K562 (cell line): ENCODE measurements around the gene BOD1L1. TPM values are rescaled to one million over a fixed set of nuclear protein-coding genes. Genes with fewer than 3 reads are reported as not detected.

Experiments used
- ATAC-seq: fragments of 200-7000 bp; cut with Tn5 transposase; 3 replicates; pipeline ENCODE4 v1.9.1; 2020; ENCODE audit warnings: moderate library complexity
- BruUV-seq: library from RNA; stranded (reverse); fragments of 400-500 nt; replicated peaks from 2 replicates; lab custom pipeline; 2021; lab: Mats Ljungman, UMichigan
- CTCF ChIA-PET: fragments of 300-600 bp; formaldehyde crosslinking; extraction: SDS; loops from one replicate; lab custom pipeline; 2021; ENCODE audit warnings: low intra/inter-chr PET ratio; lab: Yijun Ruan, JAX
- POLR2A ChIA-PET: fragments of 300-600, 350-650 bp; sonication (Branson Sonifier 250); formaldehyde crosslinking; extraction: SDS; loops from one replicate; lab custom pipeline; 2021; ENCODE audit warnings: antibody characterized with exemption, inconsistent platforms; lab: Yijun Ruan, JAX
- DNase-seq, 4 experiments: peaks; one replicate each; pipeline versions ENCODE4 v3.0.0 to v3.0.0-alpha.2; 2011 to 2018; ENCODE audit warnings: low spot score in 3 of 4, mixed read lengths in 3 of 4; ENCODE audit errors: extremely low read depth in 1 of 4
- FAIRE-seq: peaks from 2 replicates; lab custom pipeline; 2011; peaks lifted over from hg19 to GRCh38; lab: Jason Lieb, UNC
- H2AFZ ChIP-seq: 2 replicates; pipeline ENCODE4 v1.6.0; 2011; ENCODE audit warnings: low read depth, low read length, control low read depth, inconsistent platforms
- H3K27ac ChIP-seq: fragments of 200-600 bp; 3 replicates; pipeline ENCODE4 v1.8.0; 2011; ENCODE audit warnings: low read depth, mild to moderate bottlenecking, control low read depth, inconsistent platforms, low read length, moderate library complexity, mixed read lengths; ENCODE audit errors: extremely low read depth
- H3K27me3 ChIP-seq, 2 experiments: fragments of 300-600 bp in 1 of 2; 2 replicates in 1 of 2; 3 replicates in 1 of 2; pipeline versions ENCODE4 v1.6.0 to v1.8.0; 2011; ENCODE audit warnings: inconsistent platforms in 2 of 2, low read length in 2 of 2, mild to moderate bottlenecking in 1 of 2, mixed read lengths in 1 of 2, moderate library complexity in 1 of 2; ENCODE audit not compliant: control insufficient read depth in 2 of 2, insufficient read depth in 2 of 2
- H3K36me3 ChIP-seq: fragments of 300-600 bp; 3 replicates; pipeline ENCODE4 v1.8.0; 2011; ENCODE audit warnings: mild to moderate bottlenecking, low read length, inconsistent platforms; ENCODE audit not compliant: control insufficient read depth, insufficient read depth
- H3K4me1 ChIP-seq, 2 experiments: fragments of 200-600 bp in 1 of 2; replicated peaks in 1 of 2; 2 replicates in 1 of 2; 3 replicates in 1 of 2; pipeline versions ENCODE4 v1.5.1 to v1.8.0; 2011; ENCODE audit warnings: inconsistent platforms in 2 of 2, low read length in 2 of 2, mild to moderate bottlenecking in 1 of 2, mixed read lengths in 1 of 2, moderate library complexity in 1 of 2; ENCODE audit not compliant: control insufficient read depth in 2 of 2, insufficient read depth in 2 of 2
- H3K4me2 ChIP-seq: 2 replicates; pipeline ENCODE4 v1.6.1; 2011; ENCODE audit warnings: low read length, control low read depth, inconsistent platforms, mixed read lengths; ENCODE audit not compliant: insufficient read depth
- H3K4me3 ChIP-seq: fragments of 200-600 bp; sonication (generic), shearing (Covaris generic); 2 replicates; pipeline ENCODE4 v1.5.1; 2016; ENCODE audit warnings: control low read depth, inconsistent platforms
- H3K79me2 ChIP-seq: fragments of 200-600 bp; 3 replicates; pipeline ENCODE4 v1.8.0; 2011; ENCODE audit warnings: low read length, inconsistent platforms; ENCODE audit not compliant: control insufficient read depth, insufficient read depth
- H3K9ac ChIP-seq, 2 experiments: 2 replicates each; pipeline versions ENCODE4 v1.6.0 to v1.6.1; 2011; ENCODE audit warnings: low read depth in 2 of 2, low read length in 2 of 2, control low read depth in 1 of 2, inconsistent platforms in 1 of 2, mild to moderate bottlenecking in 1 of 2, mixed read lengths in 1 of 2; ENCODE audit not compliant: insufficient read depth in 1 of 2
- H3K9me1 ChIP-seq: one replicate; pipeline ENCODE4 v1.6.0; 2011; ENCODE audit warnings: inconsistent platforms, mild to moderate bottlenecking, low read length, moderate library complexity; ENCODE audit not compliant: control insufficient read depth, insufficient read depth
- H3K9me3 ChIP-seq: replicated peaks from 2 replicates; pipeline ENCODE4 v1.5.1; 2011; ENCODE audit warnings: low read depth, low read length, inconsistent platforms; ENCODE audit not compliant: control insufficient read depth, insufficient read depth
- H4K20me1 ChIP-seq: replicated peaks from 2 replicates; pipeline ENCODE4 v1.6.1; 2011; ENCODE audit warnings: low read length, inconsistent platforms, mixed read lengths; ENCODE audit not compliant: control insufficient read depth, insufficient read depth
- ARNT ChIP-seq, 2 experiments: fragments of 450-650 bp; IDR thresholded peaks; 2 replicates each; pipeline ENCODE4 v1.6.1; 2016; ENCODE audit warnings: mild to moderate bottlenecking in 1 of 2
- DEAF1 ChIP-seq: fragments of 450-650 bp; formaldehyde crosslinking; IDR thresholded peaks from 2 replicates; pipeline ENCODE4 v1.4.0; 2020; ENCODE audit warnings: mild to moderate bottlenecking, moderate library complexity
- JUN ChIP-seq, 2 experiments: sonication (generic) in 1 of 2; formaldehyde crosslinking in 1 of 2; IDR thresholded peaks; 2 replicates each; pipeline versions ENCODE4 v1.6.1 to v1.8.0; 2012 to 2022; ENCODE audit warnings: borderline replicate concordance in 2 of 2, mild to moderate bottlenecking in 2 of 2, improper control_type of control experiment in 1 of 2, low read depth in 1 of 2, low read length in 1 of 2, missing genetic modification reagents in 1 of 2
- REST ChIP-seq, 2 experiments: fragments of 450-650 bp; formaldehyde crosslinking in 1 of 2; IDR thresholded peaks; 2 replicates each; pipeline versions ENCODE4 v1.4.0 to v1.6.1; 2014 to 2020; ENCODE audit warnings: mild to moderate bottlenecking in 2 of 2, borderline replicate concordance in 1 of 2, low read depth in 1 of 2
- RNF2 ChIP-seq: sonication (generic); IDR thresholded peaks from 2 replicates; pipeline ENCODE4 v1.6.1; 2016
- SP2 ChIP-seq: IDR thresholded peaks from 2 replicates; pipeline ENCODE4 v1.6.1; 2011; ENCODE audit warnings: mild to moderate bottlenecking, low read depth, low read length, moderate library complexity; ENCODE audit not compliant: poor library complexity, severe bottlenecking; ENCODE audit errors: extremely low read depth
- SRF ChIP-seq, 2 experiments: fragments of 250-450, 450-650 bp in 1 of 2; sonication (Bioruptor Pico) in 1 of 2; sonication (generic) in 1 of 2; formaldehyde crosslinking; IDR thresholded peaks; 2 replicates each; pipeline versions ENCODE4 v1.5.0 to v1.5.1; 2020 to 2022; ENCODE audit warnings: mild to moderate bottlenecking in 1 of 2, missing genetic modification reagents in 1 of 2
- SUPT5H ChIP-seq: fragments of 450-650 bp; IDR thresholded peaks from 2 replicates; pipeline ENCODE4 v1.6.1; 2016
- ZNF3 ChIP-seq: fragments of 250-450 bp; sonication (Bioruptor Pico); IDR thresholded peaks from 2 replicates; pipeline ENCODE4 v1.5.0; 2021; ENCODE audit warnings: mild to moderate bottlenecking, moderate library complexity
- WGBS: fragments of 100-300 bp; shearing (Covaris generic); methylation state at CpG from one replicate; pipeline ENCODE4 v1.1.6; 2016; ENCODE audit warnings: low coverage, mixed read lengths; ENCODE audit not compliant: insufficient coverage; ENCODE audit errors: missing lambda C conversion rate; 5-methylcytosine and 5-hydroxymethylcytosine counted together
- in situ Hi-C: fragments of 300-500 bp; cut with MboI; formaldehyde crosslinking; loops from 4 replicates; pipeline ENCODE4 v1.15.0; 2018; ENCODE audit warnings: inconsistent platforms, mixed read lengths
- intact Hi-C: fragments of 100-400 bp; cut with micrococcal nuclease; formaldehyde crosslinking; loops from 2 replicates; pipeline ENCODE4 v1.14.2; 2022
- polyA plus RNA-seq, 8 experiments: library from polyadenylated mRNA; depleted of rRNA in 4 of 8; stranded (reverse) in 5 of 8; unstranded in 3 of 8; fragments of >200 nt; fragmentation: Nextera tagmentation in 2 of 8; fragmentation: Illumina TruSeq in 1 of 8; extraction: Ambion mirVana in 2 of 8; extraction: Trizol in 1 of 8; gene quantifications; 2 replicates each; pipeline versions ENCODE4 v1.2.1 to v1.2.3, GENCODE V29; 2011 to 2014; ENCODE audit warnings: inconsistent platforms in 1 of 8, missing spikeins in 1 of 8
- total RNA-seq, 7 experiments: library from RNA; depleted of rRNA in 6 of 7; stranded (reverse); fragments of >200 nt in 6 of 7; fragmentation: Illumina TruSeq in 2 of 7; extraction: Trizol in 2 of 7; gene quantifications; 2 replicates each; pipeline versions ENCODE4 v1.2.1 to v1.2.3, GENCODE V29; 2011 to 2021; ENCODE audit warnings: low replicate concordance in 1 of 7

BOD1L1 gene
- total and polyA plus RNA-seq, 9 of the 15 experiments (the other 6 are each of a cell fraction or from before 2014, with no cell fraction given) = 4.8 to 23.2 (median 17.7) TPM

- Histone ChIP-seq H3K9me3 (peaks cover 4% of the 10 kb centered on the region; the same call in 1 of the 2 replicates), H3K27ac (peak overlapping the region; percentile 69; the same call in 2 of the 3 replicates), H3K4me3 (peak overlapping the region; percentile 83), H3K79me2 (no peaks in the 10 kb centered on the region), H3K9me1 (no peaks in the 10 kb centered on the region), H3K4me1 (peaks cover 2 to 31% of the 10 kb centered on the region in 2 experiments; a peak in 4 of 5 replicates), H4K20me1 (no peaks in the 10 kb centered on the region), H2AFZ (peak overlapping the region; percentile 98), H3K9ac (peak overlapping the region; percentile 70 to 95), H3K27me3 (peaks cover 4 to 19% of the 10 kb centered on the region in 2 experiments; a peak in 4 of 5 replicates), H3K4me2 (peak overlapping the region; percentile 83), H3K36me3 (no peaks in the 10 kb centered on the region)
- intact Hi-C loops (loop anchor here (5.0 kb wide), 2 partner anchors 62 to 112 kb away; partner anchors contain the start of gene RAB28), in situ Hi-C loops (loop anchor here (5.0 kb wide), 1 partner anchor 697 kb away; no protein-coding TSS in a partner anchor)
- DNase-seq = peak; percentile 92 to 95 (median 94)
- 0% methylated on average over 28 of the region's 54 CpGs for WGBS
- ChIA-PET CTCF (interaction anchor here (0.6 kb wide), 1 partner anchor 691 kb away, joined by 4 read pairs; no protein-coding TSS in a partner anchor), POLR2A (interaction anchor here (0.8 kb wide), 1 partner anchor 177 kb away, joined by 4 read pairs; no protein-coding TSS in a partner anchor)
- peak; percentile 99 for ATAC-seq
- BruUV-seq = no TSS peak
- peak; percentile 97 for FAIRE-seq
- no peak for TF ChIP-seq ZNF3 (CRISPR knock-in tag)
- no peak for TF ChIP-seq DEAF1 (CRISPR knock-in tag)
- TF ChIP-seq SUPT5H = no peak
- TF ChIP-seq JUN (IDR thresholded peaks at IDR 0.05; ENCODE audit: borderline replicate concordance, low read depth, low read length) = peak; percentile 15; the same call in 1 of the 2 replicates
- no peak for TF ChIP-seq JUN (CRISPR knock-in tag; IDR thresholded peaks at IDR 0.05; ENCODE audit: borderline replicate concordance)
- no peak for TF ChIP-seq SRF (CRISPR knock-in tag; IDR thresholded peaks at IDR 0.05)
- no peak for TF ChIP-seq REST (IDR thresholded peaks at IDR 0.05; ENCODE audit: borderline replicate concordance)
- no peak for TF ChIP-seq REST (CRISPR knock-in tag; IDR thresholded peaks at IDR 0.05; ENCODE audit: low read depth)
- no peak for TF ChIP-seq SP2
- peak; percentile 82; the same call in 1 of the 2 replicates for TF ChIP-seq RNF2
- no peak for TF ChIP-seq ARNT (IDR thresholded peaks at IDR 0.05)
Observed at GRCh38 chr4:13544606-13545393, 82.7 kb downstream of the BOD1L1 start.
